ENCODE measurements around the gene PTPRM.

DNA sequence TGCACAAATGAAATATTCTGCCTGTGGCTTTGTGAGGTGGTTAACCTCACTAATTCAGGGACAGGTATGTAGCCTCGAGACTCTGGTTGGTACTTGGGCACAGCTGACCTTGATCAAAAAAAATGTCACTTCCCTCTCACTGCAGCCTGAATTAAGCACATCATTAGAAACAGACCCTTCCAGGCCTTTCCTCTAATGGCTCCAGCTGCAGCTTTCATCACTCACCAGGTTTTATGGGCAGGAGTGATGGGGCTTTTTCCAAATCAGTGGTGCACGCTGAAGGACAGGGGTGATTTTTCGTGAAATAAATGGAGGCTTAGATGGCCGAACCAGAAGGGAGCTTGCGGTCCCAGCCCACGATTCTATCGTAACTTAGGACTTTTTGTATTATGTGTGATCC is 829.1 kb downstream of the PTPRM start:
- TF ChIP-seq EP300 (IDR thresholded peaks at IDR 0.05) (no peak), POLR2A (IDR thresholded peaks at IDR 0.05) (no peak), CTCF (IDR thresholded peaks at IDR 0.05) (no peak)

Data from ovary (tissue), 3 donors.